ENCODE results near the gene SCN8A. TPM values are rescaled to one million over a fixed set of nuclear protein-coding genes. Genes with fewer than 3 reads are reported as not detected.

SCN8A gene
- polyA plus RNA-seq, 1 experiment: 9.6 TPM

- CTCF ChIA-PET: no interaction called here
- POLR2A ChIA-PET: no interaction called here
- no peak for TF ChIP-seq CTCF (IDR thresholded peaks at IDR 0.05; ENCODE audit: low read depth, low read length)
- DNase-seq (ENCODE audit: low read depth, low spot score): no peak
- Histone ChIP-seq H3K9me3 (ENCODE audit: control insufficient read depth, insufficient read depth, low read length) (no peaks in the 10 kb centered on the region), H3K27me3 (ENCODE audit: control insufficient read depth, insufficient read depth, low read length) (no peaks in the 10 kb centered on the region), H3K4me3 (ENCODE audit: low read depth, low read length) (no peak overlapping the region), H3K27ac (ENCODE audit: low read depth, low read length) (no peak overlapping the region)
Observed at GRCh38 chr12:51759695-51760094, 168.7 kb downstream of the SCN8A start.

GRCh38 chr12:51760231-51760630 lies 169.2 kb downstream of the SCN8A start:
- DNase-seq (ENCODE audit: low read depth, low spot score): no peak

GRCh38 chr12:51763743-51764142 lies 172.7 kb downstream of the SCN8A start:
- H3K27ac ChIP-seq (ENCODE audit: low read depth, low read length): no peak overlapping the region
- H3K9me3 ChIP-seq (ENCODE audit: control insufficient read depth, insufficient read depth, low read length): no peaks in the 10 kb centered on the region
- DNase-seq (ENCODE audit: low read depth, low spot score): no peak
- TF ChIP-seq CTCF (IDR thresholded peaks at IDR 0.05; ENCODE audit: low read depth, low read length): no peak
- ChIA-PET CTCF (no interaction called here), POLR2A (no interaction called here)
- no peak overlapping the region for H3K4me3 ChIP-seq (ENCODE audit: low read depth, low read length)
- H3K27me3 ChIP-seq (ENCODE audit: control insufficient read depth, insufficient read depth, low read length): no peaks in the 10 kb centered on the region

More at GRCh38 chr12:51760231-51760630, 169.2 kb downstream of the SCN8A start:
- ChIA-PET POLR2A (no interaction called here), CTCF (no interaction called here)
- Histone ChIP-seq H3K4me3 (ENCODE audit: low read depth, low read length) (no peak overlapping the region), H3K9me3 (ENCODE audit: control insufficient read depth, insufficient read depth, low read length) (no peaks in the 10 kb centered on the region), H3K27me3 (ENCODE audit: control insufficient read depth, insufficient read depth, low read length) (no peaks in the 10 kb centered on the region), H3K27ac (ENCODE audit: low read depth, low read length) (no peak overlapping the region)
- no peak for TF ChIP-seq CTCF (IDR thresholded peaks at IDR 0.05; ENCODE audit: low read depth, low read length)

- ChIA-PET POLR2A (no interaction called here), CTCF (interaction anchor here (0.6 kb wide), 1 partner anchor 20 kb away, joined by 3 read pairs; no protein-coding TSS in a partner anchor)
- H3K27me3 ChIP-seq (ENCODE audit: control insufficient read depth, insufficient read depth, low read length): no peaks in the 10 kb centered on the region
- no peak overlapping the region for H3K27ac ChIP-seq (ENCODE audit: low read depth, low read length)
- no peak overlapping the region for H3K4me3 ChIP-seq (ENCODE audit: low read depth, low read length)
- DNase-seq (ENCODE audit: low read depth, low spot score): no peak
- no peaks in the 10 kb centered on the region for H3K9me3 ChIP-seq (ENCODE audit: control insufficient read depth, insufficient read depth, low read length)
- TF ChIP-seq CTCF (IDR thresholded peaks at IDR 0.05; ENCODE audit: low read depth, low read length): no peak
Observed at GRCh38 chr12:51766067-51766676, 175.1 kb downstream of the SCN8A start.

GRCh38 chr12:51771008-51771407 lies 180.0 kb downstream of the SCN8A start:
- peak overlapping the region; percentile 2 for H3K27ac ChIP-seq (ENCODE audit: low read depth, low read length)

More at GRCh38 chr12:51771008-51771407, 180.0 kb downstream of the SCN8A start:
- ChIA-PET CTCF (no interaction called here), POLR2A (no interaction called here)
- no peak for TF ChIP-seq CTCF (IDR thresholded peaks at IDR 0.05; ENCODE audit: low read depth, low read length)
- Histone ChIP-seq H3K9me3 (ENCODE audit: control insufficient read depth, insufficient read depth, low read length) (peaks cover 11% of the 10 kb centered on the region), H3K4me3 (ENCODE audit: low read depth, low read length) (no peak overlapping the region), H3K27me3 (ENCODE audit: control insufficient read depth, insufficient read depth, low read length) (no peaks in the 10 kb centered on the region)
- DNase-seq (ENCODE audit: low read depth, low spot score): no peak
